Measurements from ENCODE around the gene LPCAT1.
"Not testable (repeated sequence)": the region's sequence is repeated elsewhere in the genome, so short reads cannot be mapped to it uniquely, and the experiment has no call there.

The LPCAT1 gene

DNA sequence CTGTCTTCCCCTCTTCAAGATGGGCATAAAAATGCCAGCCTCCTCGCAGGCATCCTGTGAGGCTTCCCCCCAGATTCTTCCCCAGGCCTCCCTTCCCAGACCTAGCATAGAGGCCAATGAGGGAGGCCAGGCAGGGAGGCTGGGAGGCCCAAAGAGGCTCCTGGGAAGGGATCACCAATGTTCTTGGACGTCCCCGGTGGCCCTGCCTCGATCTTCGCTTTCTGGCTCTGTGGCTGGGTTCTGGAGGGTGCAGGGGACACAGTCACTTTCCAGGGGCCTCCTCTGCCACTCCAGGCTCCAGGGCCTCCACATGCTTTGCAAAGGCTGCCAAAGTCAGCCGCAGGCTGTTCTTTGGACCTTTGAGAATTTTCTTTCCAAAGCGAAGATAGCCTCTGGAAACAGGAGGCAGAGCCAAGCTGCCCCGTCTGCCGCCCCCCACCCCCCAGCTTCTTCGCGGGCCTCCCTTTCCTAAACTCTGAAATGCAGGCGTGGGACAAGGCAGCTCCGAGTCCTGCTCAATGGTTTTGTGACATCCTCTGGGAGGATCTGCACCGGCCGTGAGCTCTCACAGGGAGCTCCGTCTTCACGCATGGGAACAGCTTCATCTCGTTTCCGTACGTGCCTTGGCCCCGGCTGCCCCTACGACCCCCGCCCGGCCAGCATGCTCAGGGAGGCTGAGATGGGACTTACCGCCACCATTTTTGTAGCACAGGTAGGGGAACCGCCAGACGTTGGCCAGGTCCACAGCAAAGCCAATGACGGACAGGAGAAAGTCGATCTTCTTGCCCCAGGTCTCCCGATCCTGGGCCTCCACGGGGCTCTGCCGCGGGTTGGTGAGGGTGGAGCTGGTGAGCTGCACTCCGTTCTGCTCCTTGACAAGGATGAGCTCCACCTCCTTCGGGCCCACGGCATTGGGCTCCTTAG is 81.3 kb downstream of the LPCAT1 start:
- no peak for DNase-seq (ENCODE audit: low read depth)

DNA sequence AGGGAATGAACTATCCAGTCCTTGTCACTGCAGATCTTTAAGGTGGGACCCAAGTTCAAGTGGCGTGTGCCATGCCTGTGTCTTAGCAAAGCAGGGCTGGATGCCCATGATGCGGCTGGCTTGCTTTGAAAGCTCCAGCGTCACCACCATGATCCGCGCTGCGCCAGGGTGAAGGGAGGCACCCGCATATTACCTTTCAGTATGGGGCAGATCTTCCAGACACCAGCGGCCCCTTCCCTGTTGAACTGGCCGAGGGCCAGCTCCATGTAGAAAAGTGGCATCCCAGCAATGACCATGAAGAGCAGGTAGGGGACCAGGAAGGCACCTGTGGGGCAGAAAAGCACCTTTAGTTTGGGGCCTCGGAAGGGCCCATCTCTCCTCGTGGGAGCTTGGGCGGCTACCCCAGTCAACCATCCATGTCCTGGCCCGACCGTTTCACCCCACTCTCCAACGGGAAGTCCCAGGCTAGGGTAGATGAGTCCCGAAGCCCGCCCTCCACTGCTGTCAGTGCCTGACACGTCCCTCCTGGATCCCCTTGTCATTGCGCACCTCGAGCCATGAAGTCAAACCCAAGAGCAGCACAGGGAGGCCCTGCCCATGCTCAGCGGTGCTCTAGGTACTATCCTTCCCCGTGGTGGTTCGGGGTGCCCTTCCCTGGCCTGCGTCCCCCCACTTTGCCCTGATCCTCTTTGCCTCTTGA is 82.4 kb downstream of the LPCAT1 start:
- DNase-seq (ENCODE audit: low read depth), result no peak

DNA sequence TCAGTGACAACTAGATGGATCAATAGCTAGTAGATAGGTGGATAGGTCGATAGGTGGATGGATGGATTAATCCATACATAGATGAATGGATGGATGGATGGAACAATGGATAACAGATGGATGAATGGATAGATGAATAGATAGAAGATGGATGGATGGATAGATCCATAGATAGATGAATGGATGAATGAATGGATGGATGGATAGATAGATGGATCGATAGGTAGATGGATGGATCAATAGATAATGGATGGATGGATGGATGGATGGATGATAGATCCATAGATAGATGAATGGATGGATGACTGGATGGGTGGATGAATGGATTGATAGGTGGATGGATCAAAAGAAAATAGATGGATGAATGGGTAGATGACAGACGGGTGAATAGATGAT is 83.7 kb downstream of the LPCAT1 start:
- no peak for DNase-seq (ENCODE audit: low read depth)

DNA sequence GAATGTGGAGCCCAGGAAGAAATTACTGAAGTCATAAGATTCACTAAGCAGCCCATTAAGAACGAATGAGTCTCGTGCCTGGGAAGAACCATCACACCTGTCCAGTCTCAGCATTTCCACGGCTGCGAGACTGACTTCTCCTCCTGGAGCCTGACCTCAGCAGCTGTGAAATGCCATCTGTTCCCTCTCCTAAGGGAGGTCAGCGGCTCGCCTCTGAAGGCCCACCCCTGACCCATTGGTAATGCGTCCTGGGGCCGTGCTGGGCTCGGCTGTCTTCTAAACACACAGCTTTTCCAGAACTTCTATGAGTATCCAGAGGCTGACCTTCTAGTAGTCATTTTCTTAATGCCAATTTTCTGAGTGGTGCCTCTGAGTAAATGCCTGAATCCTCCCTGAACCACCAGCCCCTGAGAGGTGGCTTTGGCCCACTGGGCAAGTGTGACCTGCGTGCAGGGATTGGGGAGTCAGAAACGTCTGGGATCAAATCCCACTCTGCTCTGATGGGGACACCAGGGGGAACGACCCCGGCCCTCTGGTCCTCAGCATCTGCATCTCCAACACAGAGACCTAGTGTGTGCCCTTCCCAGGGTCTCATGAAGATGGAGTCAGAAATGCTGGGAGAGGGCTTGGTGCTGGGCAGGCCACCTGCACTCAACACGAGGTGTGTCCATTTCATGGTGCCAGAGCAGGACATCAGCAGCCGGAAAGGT is 84.2 kb downstream of the LPCAT1 start:
- DNase-seq (ENCODE audit: low read depth), result no peak

DNA sequence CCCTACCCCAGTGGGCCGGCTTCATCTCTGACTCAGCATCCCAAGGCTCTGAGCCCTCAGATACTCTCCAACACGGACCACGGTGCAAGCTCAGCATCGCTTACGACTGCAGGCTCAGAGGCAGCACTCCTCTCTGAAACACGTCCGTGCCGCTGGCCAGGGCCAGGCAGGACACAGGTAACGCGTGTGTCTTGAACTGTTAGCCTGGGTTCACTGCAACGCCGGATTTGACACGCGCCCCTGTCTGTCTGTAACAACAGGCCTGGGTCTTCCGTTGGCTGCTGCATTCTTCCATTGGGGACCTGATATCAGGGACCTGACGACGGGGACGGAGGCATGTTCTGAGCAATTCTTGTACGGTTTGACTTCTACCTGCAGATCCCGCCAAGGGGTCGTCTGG is 84.9 kb downstream of the LPCAT1 start:
- no peak for DNase-seq (ENCODE audit: low read depth)

DNA sequence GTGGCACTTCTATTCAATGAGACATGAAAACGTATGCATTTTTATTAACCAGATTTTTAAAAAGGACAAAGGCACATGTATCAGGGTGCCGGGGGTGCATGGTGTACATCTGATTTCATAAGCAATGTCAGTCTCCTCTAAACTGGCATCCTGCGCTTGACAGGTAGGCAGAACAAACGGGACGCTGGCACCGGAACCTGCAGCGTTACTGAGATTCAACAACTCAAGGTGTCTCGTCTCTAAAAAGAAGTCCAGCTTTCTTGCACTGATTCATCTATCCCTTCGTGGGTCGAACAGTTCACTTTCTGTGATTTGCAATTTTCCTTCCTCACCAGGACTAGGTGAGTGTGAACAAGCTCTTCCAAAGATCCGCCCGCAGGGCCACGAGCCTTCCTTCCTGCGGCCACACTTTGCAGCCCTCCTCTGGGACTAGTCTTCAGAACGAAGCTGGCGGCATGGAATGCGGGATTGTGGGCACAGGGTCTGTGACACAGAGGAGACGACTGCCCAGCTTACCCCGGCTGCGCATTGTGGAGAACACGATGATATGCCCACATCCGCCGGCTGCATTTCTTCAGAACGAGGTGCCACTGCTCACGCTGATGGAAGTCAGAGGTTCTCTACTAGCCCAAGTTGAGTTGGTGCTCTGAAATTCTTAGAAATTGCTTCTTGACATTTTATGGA is 85.7 kb downstream of the LPCAT1 start:
- DNase-seq (ENCODE audit: low read depth), result no peak

DNA sequence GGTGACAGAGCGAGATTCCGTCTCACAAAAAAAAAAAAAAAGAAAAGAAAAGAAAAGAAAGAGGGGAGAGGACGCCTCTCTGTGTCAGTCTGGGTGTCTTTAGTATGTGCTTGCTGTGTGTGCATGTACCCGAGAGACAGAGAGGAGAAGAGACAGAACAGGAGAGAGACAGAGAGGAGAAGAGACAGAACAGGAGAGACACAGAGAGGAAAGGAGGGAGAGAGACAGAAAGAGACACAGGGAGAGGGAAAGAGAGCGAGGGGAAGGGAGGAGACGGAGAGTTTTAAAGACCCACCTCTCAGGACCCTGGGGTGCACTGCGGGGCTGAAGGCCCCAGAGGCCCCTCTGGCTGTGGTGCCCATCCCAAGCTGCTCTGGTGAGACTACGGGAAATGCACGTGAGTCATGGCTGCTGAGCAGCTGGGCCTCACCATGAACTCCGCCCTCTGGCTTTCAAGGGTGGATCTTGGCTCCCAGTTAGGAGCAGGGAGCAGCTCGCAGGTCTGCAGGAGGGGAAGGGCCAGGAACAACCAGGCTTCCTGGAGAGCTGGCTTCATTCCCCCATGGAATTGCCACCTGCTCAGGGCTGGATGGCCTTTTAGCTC is 86.4 kb downstream of the LPCAT1 start:
- no peak for DNase-seq (ENCODE audit: low read depth)

DNA sequence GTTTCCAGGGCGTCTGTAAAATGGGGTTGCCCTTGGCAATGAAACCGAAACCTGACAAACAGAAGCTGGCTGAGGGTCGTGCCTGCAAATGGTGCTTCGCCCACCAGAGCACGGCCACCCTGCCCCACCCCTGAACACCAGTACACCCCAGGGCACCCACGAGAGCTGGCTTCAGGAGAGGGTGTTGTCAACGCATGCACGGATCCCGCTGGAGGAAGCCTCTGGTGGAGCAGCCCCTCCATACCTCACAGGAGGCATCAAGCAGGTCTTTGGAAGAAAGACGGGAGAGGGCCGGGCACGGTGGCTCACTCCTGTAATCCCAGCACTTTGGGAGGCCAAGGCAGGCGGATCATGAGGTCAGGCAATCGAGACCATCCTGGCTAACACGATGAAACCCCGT is 87.1 kb downstream of the LPCAT1 start:
- no peak for DNase-seq (ENCODE audit: low read depth)

DNA sequence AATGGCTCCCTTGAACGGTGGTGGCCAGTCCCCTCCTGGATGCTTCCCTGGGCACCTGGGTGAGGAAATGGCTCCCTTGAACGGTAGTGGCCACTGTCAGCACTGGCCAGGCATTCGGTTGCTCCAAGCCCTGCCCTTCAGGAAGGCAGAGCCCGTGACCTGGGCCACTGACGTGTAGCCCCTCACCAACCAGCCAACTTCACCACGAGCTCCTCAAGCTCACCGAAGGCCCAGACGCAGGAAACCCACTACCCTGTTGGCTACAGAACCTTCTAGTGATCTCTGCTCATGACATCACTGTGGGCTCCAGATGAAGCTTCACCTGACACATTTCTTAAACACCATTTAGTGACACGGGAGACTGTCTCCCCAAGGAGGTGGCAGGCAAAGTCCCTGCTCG is 87.7 kb downstream of the LPCAT1 start:
- DNase-seq (ENCODE audit: low read depth), result no peak

DNA sequence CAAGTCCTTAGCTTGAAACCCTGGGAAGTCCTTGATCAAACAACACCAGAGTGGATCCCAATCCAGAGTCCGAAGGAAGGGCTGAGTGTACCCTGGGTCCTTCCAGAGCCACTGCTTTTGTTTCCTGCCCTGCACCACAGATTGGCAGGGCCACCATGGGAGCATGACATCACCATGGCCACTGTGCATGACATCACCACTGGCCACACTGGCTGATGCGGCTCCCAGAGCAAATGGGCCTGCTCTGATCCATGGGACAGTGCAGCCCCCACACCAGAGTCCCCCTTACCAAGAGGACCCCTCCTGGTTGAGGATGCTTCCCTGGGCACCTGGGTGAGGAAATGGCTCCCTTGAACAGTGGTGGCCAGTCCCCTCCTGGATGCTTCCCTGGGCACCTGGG is 88.4 kb downstream of the LPCAT1 start:
- no peak for DNase-seq (ENCODE audit: low read depth)

DNA sequence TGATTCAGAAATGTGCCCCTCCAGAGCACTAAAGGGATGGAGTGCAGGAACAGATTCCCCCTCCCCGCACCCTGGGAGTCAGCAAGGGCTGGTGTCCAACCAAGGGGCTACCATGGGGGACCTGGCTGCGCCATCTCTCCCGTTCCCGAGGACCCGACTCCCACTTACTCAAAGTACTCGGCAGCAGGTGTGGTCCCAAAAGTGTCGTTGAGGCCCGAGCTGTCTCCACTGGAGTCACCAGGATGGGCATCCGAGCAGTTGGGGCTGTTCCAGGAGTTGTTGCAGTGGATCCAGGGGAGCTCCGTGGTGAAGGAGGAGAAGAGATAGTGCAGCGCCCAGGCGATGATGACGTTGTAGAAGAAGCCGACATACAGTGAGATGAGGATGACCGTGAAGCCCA is 91.5 kb downstream of the LPCAT1 start:
- no peak for DNase-seq (ENCODE audit: low read depth)

DNA sequence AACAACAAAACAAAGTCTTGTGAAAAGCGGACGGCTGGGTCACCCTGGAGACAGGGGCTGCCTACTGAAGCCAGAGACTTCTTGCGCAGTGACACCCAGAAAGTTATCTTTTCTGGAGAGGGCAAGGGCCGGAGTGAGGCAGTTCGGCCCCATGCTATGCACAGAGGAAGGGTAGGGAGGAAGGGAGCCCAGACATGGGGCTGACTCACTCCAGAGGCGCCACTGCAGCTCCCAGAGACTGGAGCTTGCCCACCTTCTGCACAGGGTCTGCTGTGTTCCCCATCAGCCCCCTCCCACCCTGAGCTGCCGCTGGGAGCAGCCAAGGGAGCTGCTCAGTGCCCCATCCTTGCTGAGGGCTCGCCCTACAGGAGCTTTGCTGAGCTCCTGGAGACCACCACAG is 91.9 kb downstream of the LPCAT1 start:
- no peak for DNase-seq (ENCODE audit: low read depth)

DNA sequence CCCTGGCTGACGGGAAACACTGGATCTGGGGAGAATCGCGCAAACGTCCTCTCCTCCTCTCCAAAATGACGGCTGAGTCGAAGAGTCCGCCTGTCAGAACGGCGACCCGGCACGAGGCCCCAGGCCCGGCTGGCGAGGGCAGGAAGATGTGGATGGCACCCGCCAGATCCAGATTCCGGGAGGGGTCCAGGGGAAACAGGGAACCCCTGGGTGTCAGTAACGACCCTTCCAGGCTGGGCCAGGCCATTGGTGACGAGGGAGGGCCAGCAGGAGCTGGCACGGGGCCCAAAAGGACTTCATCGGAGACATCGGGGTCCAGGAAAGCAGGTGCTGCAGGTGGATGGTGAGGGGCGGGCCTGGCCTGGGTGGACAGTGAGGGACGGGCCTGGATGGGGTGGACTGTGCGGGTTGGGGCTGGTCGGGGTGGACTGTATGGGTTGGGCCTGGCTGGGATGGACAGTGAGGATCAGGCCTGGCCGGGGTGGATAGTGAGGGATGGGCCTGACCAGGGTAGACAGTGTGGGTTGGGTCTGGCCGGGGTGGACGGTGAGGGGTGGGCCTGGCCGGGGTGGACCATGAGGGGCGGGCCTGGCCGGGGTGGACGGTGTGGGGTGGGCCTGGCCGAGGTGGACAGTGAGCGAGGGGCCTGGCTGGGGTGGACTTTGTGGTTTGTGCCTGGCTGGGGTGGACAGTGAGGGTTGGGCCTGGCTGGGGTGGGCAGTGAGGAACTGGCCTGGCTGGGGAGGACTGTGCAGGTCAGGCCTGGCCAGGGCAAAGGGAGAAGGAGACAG is 92.5 kb downstream of the LPCAT1 start:
- no peak for DNase-seq (ENCODE audit: low read depth)

DNA sequence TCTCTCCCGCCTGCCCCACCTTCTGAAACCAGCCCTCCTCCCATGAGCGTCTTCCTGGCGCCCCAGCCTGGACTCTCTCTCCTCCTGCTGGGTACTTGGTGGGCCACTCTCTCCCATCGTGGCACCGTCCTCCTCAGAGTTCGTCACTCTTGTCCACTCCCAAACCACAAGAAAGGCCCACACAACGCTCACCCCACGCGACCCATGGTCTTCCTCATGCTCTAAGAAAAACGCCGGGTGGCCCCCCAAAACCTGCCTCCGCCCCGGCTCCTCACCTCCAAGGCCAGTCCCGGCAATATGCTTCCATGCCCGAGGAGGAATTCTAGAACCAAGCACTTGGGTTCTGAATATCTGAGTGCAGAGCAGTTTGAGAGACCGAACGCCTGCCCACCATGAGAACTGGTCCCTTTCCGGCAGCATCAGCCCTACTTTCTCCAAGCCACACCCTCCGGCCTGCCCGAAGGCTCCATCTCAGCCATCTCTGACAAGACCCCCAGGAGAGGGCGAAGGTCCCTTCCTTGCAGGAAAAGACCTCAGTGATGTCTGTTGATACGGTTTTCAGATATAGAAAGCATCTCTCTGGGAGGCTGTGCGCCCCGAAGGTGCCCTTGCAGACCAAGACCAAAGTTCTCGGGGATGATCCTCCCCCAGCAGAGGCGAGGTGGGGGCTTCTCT is 93.5 kb downstream of the LPCAT1 start:
- DNase-seq (ENCODE audit: low read depth), result no peak

DNA sequence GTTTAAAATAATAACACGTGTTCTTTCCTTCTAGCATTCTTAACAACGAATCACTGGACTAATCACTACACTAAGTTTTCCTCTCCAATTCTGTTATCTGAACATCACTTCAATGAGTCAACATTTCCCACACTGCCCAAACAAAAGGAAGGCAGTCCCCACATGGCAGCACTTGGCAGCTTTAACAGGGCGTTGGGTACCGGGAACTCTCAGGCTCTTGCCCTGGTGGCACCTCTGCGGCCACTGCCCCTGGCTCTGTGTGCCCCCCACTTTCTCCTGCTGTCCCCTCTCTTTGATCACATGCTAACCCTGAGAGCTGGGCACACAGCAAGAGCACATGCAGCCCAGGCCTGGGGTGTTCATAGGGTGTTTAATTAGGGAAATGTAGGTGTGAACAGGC is 94.3 kb downstream of the LPCAT1 start:
- no peak for DNase-seq (ENCODE audit: low read depth)

DNA sequence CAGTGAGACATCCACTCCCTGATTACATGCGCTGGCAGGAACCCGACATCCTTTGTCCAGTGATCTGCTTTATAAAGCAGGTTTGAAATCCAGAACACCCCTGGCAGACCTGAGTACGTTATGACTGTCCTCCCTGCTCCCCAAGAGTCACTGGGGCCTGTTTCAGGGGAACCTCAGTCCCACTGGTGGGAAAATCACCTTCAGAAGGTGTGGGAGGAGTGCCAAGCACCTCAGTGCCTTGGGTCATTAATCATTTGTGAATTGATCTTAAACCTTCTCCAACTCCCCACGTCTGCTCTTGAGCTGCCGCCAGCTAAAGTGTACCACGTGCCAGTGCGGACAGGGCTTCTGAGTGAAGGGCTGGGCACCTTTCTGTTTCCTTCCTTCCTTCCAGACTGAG is 94.7 kb downstream of the LPCAT1 start:
- DNase-seq (ENCODE audit: low read depth), result no peak

DNA sequence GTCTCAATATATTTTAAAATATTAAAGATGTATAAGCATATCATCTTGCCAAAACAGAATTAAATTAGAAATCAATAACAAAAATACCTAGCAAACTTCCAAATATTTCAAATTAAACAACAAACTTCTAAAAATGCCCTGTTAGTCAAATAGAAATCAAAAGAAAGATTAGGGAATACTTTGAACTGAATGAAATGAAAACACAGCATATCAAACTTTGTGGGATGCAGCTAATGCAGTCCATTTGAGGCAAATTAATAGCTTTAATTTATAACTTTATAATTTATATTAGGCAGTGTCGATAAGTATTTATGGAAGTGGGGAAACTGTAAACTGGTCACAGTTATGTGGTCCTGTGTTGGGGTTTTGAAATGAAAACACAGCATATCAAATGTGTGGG is 95.7 kb downstream of the LPCAT1 start:
- DNase-seq (ENCODE audit: low read depth), result no peak

DNA sequence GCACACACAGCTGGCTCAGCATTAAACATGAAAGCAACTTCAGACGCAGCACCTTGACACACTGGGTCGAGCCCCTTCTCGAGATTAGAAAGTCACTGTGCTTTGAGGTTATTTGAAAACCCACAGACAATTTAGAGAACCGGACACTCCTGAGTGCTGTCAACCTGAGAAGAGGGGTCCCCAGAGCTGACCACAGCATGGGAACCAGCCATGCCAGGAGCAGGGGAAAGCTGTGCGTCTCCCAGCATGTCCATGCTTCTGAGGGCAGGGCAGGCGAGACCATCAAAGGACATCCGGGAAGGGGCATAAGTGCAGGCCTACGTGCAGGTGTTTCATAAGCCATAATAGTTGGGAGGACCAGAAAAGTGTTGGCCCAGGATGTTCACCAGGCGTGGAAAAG is 99.0 kb downstream of the LPCAT1 start:
- DNase-seq (ENCODE audit: low read depth), result no peak

DNA sequence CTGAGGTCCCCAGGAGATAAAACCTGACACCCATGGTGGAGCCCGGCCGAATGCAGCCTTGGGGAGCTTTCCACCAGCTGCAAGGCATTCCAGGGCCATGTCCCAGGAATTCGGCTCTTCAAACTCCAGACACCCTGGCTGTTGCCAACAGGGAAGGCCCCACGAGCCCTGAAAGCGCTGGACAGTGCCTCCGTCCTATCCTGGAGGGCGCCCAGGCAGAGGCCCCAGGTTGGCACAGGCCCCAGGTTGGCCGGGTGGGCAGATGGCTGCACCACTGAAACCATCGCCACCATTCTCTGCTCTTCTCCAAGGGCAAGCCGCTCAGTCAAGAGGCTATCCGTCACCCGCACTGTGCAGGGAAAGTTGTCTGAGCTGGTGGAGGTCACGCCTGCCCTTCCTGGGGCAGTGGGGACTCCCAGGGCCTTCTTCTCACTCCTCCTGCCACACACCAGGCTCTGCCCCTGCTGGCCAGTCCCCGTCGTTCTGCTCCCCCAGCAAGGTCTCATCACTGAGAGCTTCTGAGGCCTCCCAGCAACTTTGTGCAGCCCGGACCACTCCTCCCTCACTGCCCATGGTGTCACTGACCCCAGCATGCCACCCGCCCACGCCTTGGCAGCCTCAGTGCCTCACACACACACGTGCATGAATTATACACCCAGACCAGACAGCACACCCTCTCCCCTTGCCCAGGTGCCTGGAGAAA is 99.7 kb downstream of the LPCAT1 start:
- DNase-seq (ENCODE audit: low read depth), result no peak

DNA sequence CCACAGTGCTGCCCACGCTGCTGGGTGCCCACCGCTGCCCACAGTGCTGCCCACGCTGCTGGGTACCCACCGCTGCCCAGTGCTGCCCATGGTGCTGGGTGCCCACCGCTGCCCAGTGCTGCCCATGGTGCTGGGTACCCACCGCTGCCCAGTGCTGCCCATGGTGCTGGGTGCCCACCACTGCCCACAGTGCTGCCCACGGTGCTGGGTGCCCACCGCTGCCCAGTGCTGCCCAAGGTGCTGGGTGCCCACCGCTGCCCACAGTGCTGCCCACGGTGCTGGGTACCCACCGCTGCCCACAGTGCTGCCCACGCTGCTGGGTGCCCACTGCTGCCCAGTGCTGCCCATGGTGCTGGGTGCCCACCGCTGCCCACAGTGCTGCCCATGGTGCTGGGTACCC is 101.2 kb downstream of the LPCAT1 start:
- DNase-seq (ENCODE audit: low read depth), result not testable (repeated sequence)

Measured in activated T-cell treated with anti-CD3 and anti-CD28 coated beads for 48 hours (primary cell).